ENCODE measurements around the gene PDZRN4.

GRCh38 chr12:41564816-41565215 lies 376.7 kb downstream of the PDZRN4 start:
- TF ChIP-seq CTCF (IDR thresholded peaks at IDR 0.05): no peak
- TF ChIP-seq POLR2A (IDR thresholded peaks at IDR 0.05): no peak
- TF ChIP-seq POLR2AphosphoS5 (IDR thresholded peaks at IDR 0.05; ENCODE audit: insufficient read depth in 1 of 2, low read depth in 1 of 2): no peak
